Activated T-helper 1 cell treated with anti-CD3 and anti-CD28 coated beads, Interleukin-2, amount 50 U/mL, for 16 hours (primary cell): ENCODE results near the gene DVL3.

ENCODE experiments used
- DNase-seq, 2 donors: peaks; one replicate each; pipeline ENCODE4 v3.0.0-alpha.2; 2020; ENCODE audit warnings: low read depth in 1 of 2, low spot score in 1 of 2

Gene DVL3

DNA sequence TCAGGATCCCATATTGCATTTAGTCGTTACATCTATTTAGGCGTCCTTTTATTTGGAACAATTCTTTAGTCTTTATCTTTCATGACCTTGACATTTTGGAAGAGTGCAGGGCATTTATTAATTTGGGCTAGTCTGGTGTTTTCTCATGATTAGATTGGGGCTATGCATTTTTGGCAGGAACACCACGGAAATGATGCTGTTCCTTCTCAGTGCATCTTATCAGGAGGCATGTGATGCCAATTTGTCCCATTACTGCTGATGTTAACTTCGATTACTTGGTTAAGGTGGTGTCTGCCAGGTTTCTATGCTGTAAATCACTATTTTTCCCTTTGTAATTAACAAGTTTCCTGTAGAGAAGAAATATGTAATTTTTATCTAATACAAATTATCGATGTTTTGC is 56.1 kb downstream of the DVL3 start:
- no peak for DNase-seq

DNA sequence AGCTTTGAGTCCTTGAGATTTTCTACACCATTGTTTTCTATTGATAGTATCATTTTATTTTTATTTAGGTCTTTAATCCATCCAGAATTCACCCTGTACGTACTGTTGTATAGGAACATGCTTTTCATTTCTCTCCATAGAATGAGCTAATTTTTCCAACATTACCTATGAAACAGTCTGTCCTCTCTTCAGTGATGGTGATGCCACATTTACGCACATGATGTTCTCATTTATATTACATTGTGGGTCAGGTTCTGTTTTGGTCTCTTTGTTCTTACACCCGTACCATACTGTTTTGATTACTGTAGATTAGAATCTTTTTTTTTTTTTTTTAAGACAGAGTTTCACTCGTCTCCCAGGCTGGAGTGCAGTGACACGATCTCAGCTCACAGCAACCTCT is 56.5 kb downstream of the DVL3 start:
- DNase-seq = no peak

DNA sequence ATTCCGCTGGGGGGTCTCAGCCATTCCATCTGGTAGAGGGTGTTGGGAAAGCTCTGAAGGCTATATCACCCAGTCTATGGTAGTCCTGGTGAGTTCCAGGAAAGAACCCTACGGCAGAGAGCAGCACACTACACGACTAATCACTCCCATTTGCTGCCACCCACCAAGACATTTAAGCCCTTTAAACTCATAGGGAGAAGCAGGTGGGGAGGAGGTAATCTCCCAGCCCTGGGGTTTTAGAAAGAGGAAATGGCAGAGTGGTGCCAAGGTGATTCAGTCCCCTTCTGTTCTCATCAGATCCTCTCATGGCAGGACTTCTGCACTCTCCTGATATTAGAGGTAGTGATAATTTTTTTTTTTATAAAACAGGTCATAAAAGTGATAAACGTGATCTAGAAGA is 63.6 kb downstream of the DVL3 start:
- no peak for DNase-seq

DNA sequence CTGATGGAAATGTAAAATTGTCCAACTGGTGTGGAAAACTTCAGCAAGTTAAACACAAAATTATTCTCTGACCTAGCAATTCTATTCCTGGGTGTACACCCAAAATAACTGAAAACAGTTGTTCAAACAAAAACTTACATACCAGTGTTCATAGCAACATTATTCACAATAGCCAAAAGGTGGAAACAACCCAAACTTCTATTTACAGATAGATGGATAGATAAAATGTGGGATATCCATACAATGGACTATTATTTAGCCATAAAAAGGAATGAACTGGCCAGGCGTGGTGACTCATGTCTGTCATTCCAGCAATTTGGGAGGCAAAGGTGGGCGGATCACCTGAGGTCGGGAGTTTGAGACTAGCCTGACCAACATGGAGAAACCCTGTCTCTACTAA is 67.3 kb downstream of the DVL3 start:
- no peak for DNase-seq
